ENCODE data around the gene HJURP. TPM values are rescaled to one million over a fixed set of nuclear protein-coding genes. Genes with fewer than 3 reads are reported as not detected.

HJURP gene
- total and polyA plus RNA-seq, 7 donors, result 0.08 to 0.25 (median 0.10) TPM; not detected in 4

- Histone ChIP-seq H3K4me3 (no peak overlapping the region), H3K36me3 (ENCODE audit: insufficient read depth in 1 of 2, low read depth in 1 of 2) (no peaks in the 10 kb centered on the region), H3K9me3 (no peaks in the 10 kb centered on the region), H3K27me3 (ENCODE audit: insufficient read depth in 3 of 3, low read length in 2 of 3) (peaks cover 0 to 7% (median 0%) of the 10 kb centered on the region in 3 donors), H3K27ac (no peak overlapping the region), H3K4me1 (no peaks in the 10 kb centered on the region)
- intact Hi-C loops (cut with DNase I), result no loop called here
- WGBS, 3 donors, result 61 to 71% (median 70%) methylated on average over 3 of the region's 3 CpGs
- ATAC-seq (no peak), DNase-seq (no peak)
- TF ChIP-seq CTCF (IDR thresholded peaks at IDR 0.05), result no peak
These were observed 40.9 kb downstream of the HJURP start for GRCh38 chr2:233813236-233814055.

GRCh38 chr2:233811732-233812131, 42.6 kb downstream of the HJURP start:
- Histone ChIP-seq H3K27me3 (ENCODE audit: insufficient read depth in 3 of 3, low read length in 2 of 3) (peaks cover 0 to 3% (median 0%) of the 10 kb centered on the region in 3 donors), H3K4me3 (no peak overlapping the region), H3K9me3 (no peaks in the 10 kb centered on the region), H3K4me1 (no peaks in the 10 kb centered on the region), H3K27ac (no peak overlapping the region), H3K36me3 (ENCODE audit: insufficient read depth in 1 of 2, low read depth in 1 of 2) (no peaks in the 10 kb centered on the region)
- WGBS, 3 donors, result 84 to 92% (median 85%) methylated on average over 8 of the region's 8 CpGs
- intact Hi-C loops (cut with DNase I), result no loop called here
- no peak for ATAC-seq
- DNase-seq, result no peak
- no peak for TF ChIP-seq CTCF (IDR thresholded peaks at IDR 0.05)

- WGBS, 3 donors, result 57 to 74% (median 62%) methylated on average over 4 of the region's 4 CpGs
- DNase-seq (no peak), ATAC-seq (no peak)
- Histone ChIP-seq H3K36me3 (ENCODE audit: insufficient read depth in 1 of 2, low read depth in 1 of 2) (no peaks in the 10 kb centered on the region), H3K9me3 (no peaks in the 10 kb centered on the region), H3K27me3 (ENCODE audit: insufficient read depth in 3 of 3, low read length in 2 of 3) (peaks cover 0 to 3% (median 0%) of the 10 kb centered on the region in 3 donors), H3K27ac (no peak overlapping the region), H3K4me1 (no peaks in the 10 kb centered on the region), H3K4me3 (no peak overlapping the region)
- intact Hi-C loops (cut with DNase I), result no loop called here
- TF ChIP-seq CTCF (IDR thresholded peaks at IDR 0.05), result no peak
These were observed 43.2 kb downstream of the HJURP start for GRCh38 chr2:233811087-233811486.

GRCh38 chr2:233810385-233810784, 44.0 kb downstream of the HJURP start:
- Histone ChIP-seq H3K4me1 (no peaks in the 10 kb centered on the region), H3K27me3 (ENCODE audit: insufficient read depth in 3 of 3, low read length in 2 of 3) (peaks cover 0 to 3% (median 0%) of the 10 kb centered on the region in 3 donors), H3K36me3 (ENCODE audit: insufficient read depth in 1 of 2, low read depth in 1 of 2) (no peaks in the 10 kb centered on the region), H3K27ac (no peak overlapping the region), H3K4me3 (no peak overlapping the region), H3K9me3 (no peaks in the 10 kb centered on the region)
- TF ChIP-seq CTCF (IDR thresholded peaks at IDR 0.05), result no peak
- DNase-seq (no peak), ATAC-seq (no peak)
- WGBS, 3 donors, result 85 to 87% (median 85%) methylated on average over 6 of the region's 6 CpGs
- intact Hi-C loops (cut with DNase I), result no loop called here

All from psoas muscle (tissue), 8 donors.